GM10248 (cell line): ENCODE results near the gene ITPKB.
A peak's percentile ranks its signal among the peaks of the same experiment; 100 is the strongest.

Experiments used
- CTCF ChIA-PET: fragments of 300-600 bp; sonication (Branson Sonifier 250); formaldehyde crosslinking; extraction: SDS; loops from one replicate; lab custom pipeline; 2021; ENCODE audit warnings: antibody characterized with exemption; lab: Yijun Ruan, JAX
- POLR2A ChIA-PET: fragments of 350-650 bp; sonication (Branson Sonifier 250); formaldehyde crosslinking; extraction: SDS; loops from one replicate; lab custom pipeline; 2020; ENCODE audit warnings: antibody characterized with exemption; lab: Yijun Ruan, JAX
- DNase-seq: peaks from one replicate; pipeline ENCODE4 v3.0.0; 2012; ENCODE audit errors: extremely low spot score
- CTCF ChIP-seq: IDR thresholded peaks from 2 replicates; pipeline ENCODE4 v1.5.1; 2012; ENCODE audit warnings: mild to moderate bottlenecking, low read depth; ENCODE audit errors: extremely low read depth, missing control alignments, control extremely low read depth

The ITPKB gene

GRCh38 chr1:226608699-226609505, 130.2 kb downstream of the ITPKB start:
- POLR2A ChIA-PET, result interaction anchor here (0.5 kb wide), 1 partner anchor 1798 kb away, joined by 8 read pairs; the partner anchor contains the start of gene TRIM11
- TF ChIP-seq CTCF, result peak; percentile 87
- CTCF ChIA-PET, result interaction anchor here (0.6 to 4.6 kb wide), 35 partner anchors 8 to 483 kb away, joined by 3 to 22 read pairs (median 4); partner anchors contain the start of gene STUM
- DNase-seq, result peak; percentile 85

- no peak for TF ChIP-seq CTCF
- no peak for DNase-seq
- ChIA-PET CTCF (interaction anchor here (0.9 to 4.6 kb wide), 12 partner anchors 9 to 207 kb away, joined by 3 to 22 read pairs (median 6); partner anchors contain the start of gene STUM), POLR2A (no interaction called here)
Measured at GRCh38 chr1:226607821-226608220, 131.3 kb downstream of the ITPKB start.

- no peak for TF ChIP-seq CTCF
- ChIA-PET POLR2A (no interaction called here), CTCF (interaction anchor here (1.0 to 4.6 kb wide), 6 partner anchors 21 to 222 kb away, joined by 3 to 22 read pairs (median 4); no protein-coding TSS in a partner anchor)
- DNase-seq, result no peak
Measured at GRCh38 chr1:226607268-226607660, 131.8 kb downstream of the ITPKB start.

GRCh38 chr1:226606311-226607267, 132.5 kb downstream of the ITPKB start:
- no peak for TF ChIP-seq CTCF
- CTCF ChIA-PET, result interaction anchor here (0.9 to 4.6 kb wide), 7 partner anchors 13 to 223 kb away, joined by 3 to 22 read pairs (median 4); no protein-coding TSS in a partner anchor
- no peak for DNase-seq
- POLR2A ChIA-PET, result interaction anchor here (0.5 kb wide), 1 partner anchor 1526 kb away, joined by 3 read pairs; no protein-coding TSS in a partner anchor

GRCh38 chr1:226605318-226605950, 133.6 kb downstream of the ITPKB start:
- ChIA-PET POLR2A (no interaction called here), CTCF (interaction anchor here (0.9 to 1.6 kb wide), 2 partner anchors 12 to 32 kb away, joined by 3 to 5 read pairs; no protein-coding TSS in a partner anchor)
- TF ChIP-seq CTCF, result no peak
- no peak for DNase-seq
